HG03139 (cell line): ENCODE measurements around the gene NRXN3.
"Not testable (repeated sequence)": the region's sequence is repeated elsewhere in the genome, so short reads cannot be mapped to it uniquely, and the experiment has no call there.

Experiments
- ATAC-seq: cut with Tn5 transposase; IDR thresholded peaks from one replicate; pipeline ENCODE4 v1.9.1; 2021; ENCODE audit not compliant: unreplicated experiment

Gene NRXN3

GRCh38 chr14:78982551-78982950 lies 812.4 kb downstream of the NRXN3 start:
- ATAC-seq: no peak

GRCh38 chr14:78983126-78983525 lies 813.0 kb downstream of the NRXN3 start:
- no peak for ATAC-seq

GRCh38 chr14:78985668-78986381 lies 815.7 kb downstream of the NRXN3 start:
- ATAC-seq: no peak

- no peak for ATAC-seq
Measured at GRCh38 chr14:78986989-78987388, 816.8 kb downstream of the NRXN3 start.

GRCh38 chr14:78989221-78989620 lies 819.0 kb downstream of the NRXN3 start:
- no peak for ATAC-seq

GRCh38 chr14:78992867-78993266 lies 822.7 kb downstream of the NRXN3 start:
- no peak for ATAC-seq

GRCh38 chr14:78997811-78998210 lies 827.6 kb downstream of the NRXN3 start:
- no peak for ATAC-seq

GRCh38 chr14:79009286-79009685 lies 839.1 kb downstream of the NRXN3 start:
- ATAC-seq: no peak

GRCh38 chr14:79011091-79011919 lies 841.1 kb downstream of the NRXN3 start:
- ATAC-seq: no peak

- no peak for ATAC-seq
Measured at GRCh38 chr14:79011920-79012204, 841.7 kb downstream of the NRXN3 start.

GRCh38 chr14:79016828-79017505 lies 846.8 kb downstream of the NRXN3 start:
- ATAC-seq: no peak

GRCh38 chr14:79017561-79017960 lies 847.4 kb downstream of the NRXN3 start:
- ATAC-seq: no peak

GRCh38 chr14:79018836-79019235 lies 848.7 kb downstream of the NRXN3 start:
- no peak for ATAC-seq

GRCh38 chr14:79019898-79020297 lies 849.7 kb downstream of the NRXN3 start:
- not testable (repeated sequence) for ATAC-seq

- ATAC-seq: no peak
Measured at GRCh38 chr14:79021766-79022165, 851.6 kb downstream of the NRXN3 start.

- ATAC-seq: no peak
Measured at GRCh38 chr14:79027138-79027537, 857.0 kb downstream of the NRXN3 start.

- no peak for ATAC-seq
Measured at GRCh38 chr14:79028281-79028680, 858.1 kb downstream of the NRXN3 start.

GRCh38 chr14:79036441-79036840 lies 866.3 kb downstream of the NRXN3 start:
- ATAC-seq: no peak

GRCh38 chr14:79037106-79037505 lies 866.9 kb downstream of the NRXN3 start:
- ATAC-seq: no peak

- ATAC-seq: no peak
Measured at GRCh38 chr14:79037593-79037992, 867.4 kb downstream of the NRXN3 start.

GRCh38 chr14:79040790-79041189 lies 870.6 kb downstream of the NRXN3 start:
- no peak for ATAC-seq
